Nephron (organoid): ENCODE data around the gene OBI1.
A peak's percentile ranks its signal among the peaks of the same experiment; 100 is the strongest.

Experiments used
- H3K27ac Mint-ChIP-seq, 3 experiments: 2 replicates each; pipeline ENCODE4 v1.8.0; 2020; ENCODE audit warnings: mixed read lengths in 3 of 3, mild to moderate bottlenecking in 2 of 3, moderate library complexity in 1 of 3
- H3K27me3 Mint-ChIP-seq: 2 replicates; pipeline ENCODE4 v1.8.0; 2021; ENCODE audit warnings: low read depth, mild to moderate bottlenecking, moderate library complexity, mixed read lengths
- H3K36me3 Mint-ChIP-seq: 2 replicates; pipeline ENCODE4 v1.8.0; 2020; ENCODE audit warnings: low read depth, mixed read lengths
- H3K4me1 Mint-ChIP-seq: 2 replicates; pipeline ENCODE4 v1.8.0; 2020; ENCODE audit warnings: mixed read lengths
- H3K4me3 Mint-ChIP-seq, 3 experiments: 2 replicates each; pipeline ENCODE4 v1.8.0; 2020; ENCODE audit warnings: mild to moderate bottlenecking in 3 of 3, mixed read lengths in 3 of 3, moderate library complexity in 2 of 3
- H3K9me3 Mint-ChIP-seq: 2 replicates; pipeline ENCODE4 v1.8.0; 2020; ENCODE audit warnings: mixed read lengths
- TF ChIP-seq, protein P1 (sequence below), 3 experiments: fragments of 200-600 bp; sonication (generic); IDR thresholded peaks; one replicate each; pipeline ENCODE4 v1.5.0; 2021; ENCODE audit warnings: antibody characterized with exemption in 3 of 3; ENCODE audit not compliant: unreplicated experiment in 3 of 3

Gene OBI1, protein sequence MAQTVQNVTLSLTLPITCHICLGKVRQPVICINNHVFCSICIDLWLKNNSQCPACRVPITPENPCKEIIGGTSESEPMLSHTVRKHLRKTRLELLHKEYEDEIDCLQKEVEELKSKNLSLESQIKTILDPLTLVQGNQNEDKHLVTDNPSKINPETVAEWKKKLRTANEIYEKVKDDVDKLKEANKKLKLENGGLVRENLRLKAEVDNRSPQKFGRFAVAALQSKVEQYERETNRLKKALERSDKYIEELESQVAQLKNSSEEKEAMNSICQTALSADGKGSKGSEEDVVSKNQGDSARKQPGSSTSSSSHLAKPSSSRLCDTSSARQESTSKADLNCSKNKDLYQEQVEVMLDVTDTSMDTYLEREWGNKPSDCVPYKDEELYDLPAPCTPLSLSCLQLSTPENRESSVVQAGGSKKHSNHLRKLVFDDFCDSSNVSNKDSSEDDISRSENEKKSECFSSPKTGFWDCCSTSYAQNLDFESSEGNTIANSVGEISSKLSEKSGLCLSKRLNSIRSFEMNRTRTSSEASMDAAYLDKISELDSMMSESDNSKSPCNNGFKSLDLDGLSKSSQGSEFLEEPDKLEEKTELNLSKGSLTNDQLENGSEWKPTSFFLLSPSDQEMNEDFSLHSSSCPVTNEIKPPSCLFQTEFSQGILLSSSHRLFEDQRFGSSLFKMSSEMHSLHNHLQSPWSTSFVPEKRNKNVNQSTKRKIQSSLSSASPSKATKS

DNA sequence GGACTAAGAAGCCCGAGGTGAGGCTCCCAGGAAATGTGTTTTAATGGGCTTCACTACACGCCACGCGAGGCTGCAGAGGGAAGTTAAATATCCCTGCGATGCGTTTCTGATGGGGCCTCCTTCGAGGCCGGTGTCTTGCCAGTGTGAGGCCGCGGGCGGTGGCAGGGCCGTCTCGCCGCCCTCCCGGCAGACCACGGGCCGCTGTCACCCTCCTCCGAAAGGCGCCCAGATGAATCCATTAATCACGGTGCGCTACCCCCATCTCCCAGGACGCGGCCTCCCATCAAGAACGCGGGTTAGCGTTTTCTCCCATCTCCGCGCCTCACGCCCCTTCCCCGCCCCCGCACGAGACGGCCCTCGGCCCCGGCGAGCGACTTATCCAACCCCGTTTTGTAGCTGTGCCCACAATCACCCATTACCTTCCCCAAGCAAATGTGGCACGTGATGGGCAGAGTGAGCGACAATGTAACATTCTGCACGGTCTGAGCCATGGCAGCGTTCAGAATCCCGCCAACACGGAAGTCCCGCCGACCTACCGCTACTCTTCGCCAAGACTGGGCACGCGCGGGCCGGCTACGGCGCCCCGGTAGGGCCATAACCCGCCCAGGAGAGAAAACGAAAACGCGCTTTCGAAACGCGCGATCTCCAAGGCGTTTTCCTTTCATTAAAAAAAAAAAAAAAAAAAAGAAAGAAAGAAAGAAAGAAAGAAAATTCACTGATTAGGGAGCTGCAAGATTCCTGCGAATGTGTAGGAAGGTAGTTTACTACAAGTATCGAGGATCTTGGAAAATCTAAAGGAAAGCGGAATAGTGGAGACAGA lies at the start of gene OBI1:
OBI1 (minus strand) TSS at position 526 of the 820 bp plus-strand sequence; CDS start at position 491, 35 bp downstream.
- H3K4me3 Mint-ChIP-seq = peak within 1 kb of the TSS; percentile 98 to 100 (median 100)
- TF ChIP-seq, protein P1, sequence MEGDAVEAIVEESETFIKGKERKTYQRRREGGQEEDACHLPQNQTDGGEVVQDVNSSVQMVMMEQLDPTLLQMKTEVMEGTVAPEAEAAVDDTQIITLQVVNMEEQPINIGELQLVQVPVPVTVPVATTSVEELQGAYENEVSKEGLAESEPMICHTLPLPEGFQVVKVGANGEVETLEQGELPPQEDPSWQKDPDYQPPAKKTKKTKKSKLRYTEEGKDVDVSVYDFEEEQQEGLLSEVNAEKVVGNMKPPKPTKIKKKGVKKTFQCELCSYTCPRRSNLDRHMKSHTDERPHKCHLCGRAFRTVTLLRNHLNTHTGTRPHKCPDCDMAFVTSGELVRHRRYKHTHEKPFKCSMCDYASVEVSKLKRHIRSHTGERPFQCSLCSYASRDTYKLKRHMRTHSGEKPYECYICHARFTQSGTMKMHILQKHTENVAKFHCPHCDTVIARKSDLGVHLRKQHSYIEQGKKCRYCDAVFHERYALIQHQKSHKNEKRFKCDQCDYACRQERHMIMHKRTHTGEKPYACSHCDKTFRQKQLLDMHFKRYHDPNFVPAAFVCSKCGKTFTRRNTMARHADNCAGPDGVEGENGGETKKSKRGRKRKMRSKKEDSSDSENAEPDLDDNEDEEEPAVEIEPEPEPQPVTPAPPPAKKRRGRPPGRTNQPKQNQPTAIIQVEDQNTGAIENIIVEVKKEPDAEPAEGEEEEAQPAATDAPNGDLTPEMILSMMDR (IDR thresholded peaks at IDR 0.05; ENCODE audit: unreplicated experiment in 3 of 3) = no peak
- no peaks in the 10 kb centered on the region for H3K9me3 Mint-ChIP-seq
- H3K27me3 Mint-ChIP-seq = no peaks in the 10 kb centered on the region
- peaks cover 20% of the 10 kb centered on the region for H3K4me1 Mint-ChIP-seq
- peaks cover 7% of the 10 kb centered on the region for H3K36me3 Mint-ChIP-seq
- peak within 1 kb of the TSS; percentile 95 to 98 (median 97) for H3K27ac Mint-ChIP-seq

DNA sequence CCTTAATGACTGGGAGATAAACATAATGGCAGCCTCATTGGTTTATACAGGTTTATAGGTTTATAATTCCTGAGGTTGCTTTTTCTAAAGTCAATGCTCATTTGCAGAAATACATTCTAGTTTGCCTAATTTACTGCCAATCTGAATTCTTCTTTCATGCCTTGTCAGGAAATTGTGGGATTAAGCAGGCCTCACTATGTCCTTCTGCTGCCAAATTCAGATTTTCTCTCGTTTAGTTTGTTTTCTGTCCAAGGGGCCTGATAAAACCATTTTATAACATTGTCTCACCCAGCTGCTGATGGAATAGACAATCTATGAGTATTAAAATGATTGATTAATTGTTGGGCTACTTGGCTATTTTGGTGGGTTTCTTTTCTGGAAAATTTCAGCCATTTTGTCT lies 42.4 kb upstream of the OBI1 start:
- peaks cover under 1% of the 10 kb centered on the region for H3K27me3 Mint-ChIP-seq
- no peaks in the 10 kb centered on the region for H3K4me1 Mint-ChIP-seq
- H3K4me3 Mint-ChIP-seq = no peak overlapping the region
- H3K36me3 Mint-ChIP-seq = no peaks in the 10 kb centered on the region
- no peak overlapping the region for H3K27ac Mint-ChIP-seq
- TF ChIP-seq, protein P1 (IDR thresholded peaks at IDR 0.05; ENCODE audit: unreplicated experiment in 3 of 3) = no peak
- no peaks in the 10 kb centered on the region for H3K9me3 Mint-ChIP-seq

DNA sequence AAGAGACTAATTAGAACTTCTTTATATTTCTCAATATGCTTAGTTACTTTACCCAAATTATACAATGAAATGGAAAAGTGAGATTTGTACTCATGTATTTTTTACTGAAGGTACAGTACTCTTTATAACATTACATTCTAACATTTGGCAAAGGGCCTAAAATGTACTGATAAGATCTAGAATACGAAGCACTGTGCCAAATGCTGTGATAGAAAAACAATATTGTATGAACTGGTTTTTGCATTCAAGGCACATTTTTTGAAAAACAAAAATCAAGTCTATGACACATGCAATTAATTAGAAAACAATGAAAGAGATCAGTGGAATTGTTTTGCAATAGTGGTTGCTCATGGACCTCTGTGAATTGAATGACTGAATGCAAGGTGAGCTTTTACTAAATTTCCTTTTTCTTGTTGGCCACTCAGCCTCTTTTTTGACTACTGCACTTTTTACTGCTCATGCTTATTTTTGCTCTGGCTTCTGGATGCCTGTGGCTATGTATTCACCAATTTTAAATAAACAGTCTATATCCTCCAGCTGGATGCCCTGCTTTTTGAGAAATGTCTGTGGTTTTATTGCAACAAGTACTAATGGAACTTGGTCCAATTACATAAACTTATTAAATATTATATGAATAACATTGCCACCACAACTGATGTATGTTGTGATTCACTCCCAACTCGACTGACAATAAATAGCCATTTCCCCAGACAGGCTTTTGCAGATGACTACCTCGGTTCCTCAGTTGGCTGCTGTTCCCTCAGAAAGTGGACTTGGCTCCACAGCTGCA lies 41.4 kb upstream of the OBI1 start:
- H3K9me3 Mint-ChIP-seq = no peaks in the 10 kb centered on the region
- H3K27me3 Mint-ChIP-seq = peaks cover 5% of the 10 kb centered on the region
- H3K27ac Mint-ChIP-seq = no peak overlapping the region
- H3K36me3 Mint-ChIP-seq = no peaks in the 10 kb centered on the region
- TF ChIP-seq, protein P1 (IDR thresholded peaks at IDR 0.05; ENCODE audit: unreplicated experiment in 3 of 3) = no peak
- no peak overlapping the region for H3K4me3 Mint-ChIP-seq
- H3K4me1 Mint-ChIP-seq = no peaks in the 10 kb centered on the region

DNA sequence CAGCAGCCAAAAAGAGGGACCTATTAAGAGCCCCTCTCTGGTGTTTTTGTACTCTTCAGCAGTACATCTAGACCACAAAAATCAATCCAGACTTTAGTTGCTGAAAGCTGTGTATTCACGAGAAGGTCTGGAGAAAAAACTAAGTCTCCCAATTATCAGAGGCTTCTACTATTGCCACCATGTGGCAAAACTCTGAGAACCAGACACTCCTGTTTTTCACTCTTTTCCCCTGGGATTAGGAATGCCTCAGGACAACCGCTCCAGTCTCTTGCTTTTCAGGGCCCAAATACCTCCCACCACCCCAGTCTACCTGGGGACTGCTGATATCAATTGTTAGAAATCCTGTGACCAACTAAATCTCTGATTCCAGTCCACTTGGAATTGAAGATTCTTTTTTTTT lies 30.1 kb upstream of the OBI1 start:
- H3K9me3 Mint-ChIP-seq = no peaks in the 10 kb centered on the region
- no peaks in the 10 kb centered on the region for H3K4me1 Mint-ChIP-seq
- no peak overlapping the region for H3K4me3 Mint-ChIP-seq
- no peaks in the 10 kb centered on the region for H3K36me3 Mint-ChIP-seq
- peaks cover 5% of the 10 kb centered on the region for H3K27me3 Mint-ChIP-seq
- no peak overlapping the region for H3K27ac Mint-ChIP-seq
- TF ChIP-seq, protein P1 (IDR thresholded peaks at IDR 0.05; ENCODE audit: unreplicated experiment in 3 of 3) = peak in 1 of 3 experiments; percentile 16

DNA sequence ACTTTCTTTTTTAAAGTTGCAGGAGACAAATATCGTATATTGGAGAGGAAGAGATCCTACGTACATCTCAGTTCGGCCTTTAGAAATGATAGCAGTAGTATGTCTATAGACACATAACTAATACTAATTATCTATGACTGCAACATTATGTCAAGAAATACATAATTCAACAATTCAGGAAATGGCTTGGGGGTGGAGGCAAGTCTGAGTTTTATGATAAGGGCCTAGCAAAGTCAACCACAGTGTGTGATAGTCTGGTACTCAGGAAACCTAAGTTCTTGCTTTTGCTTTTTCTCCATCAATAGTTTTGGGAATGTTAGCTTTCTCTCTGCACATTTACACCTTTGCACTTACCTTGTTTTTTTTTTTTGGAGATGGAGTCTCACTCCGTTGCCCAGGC lies 27.5 kb upstream of the OBI1 start:
- H3K27ac Mint-ChIP-seq = no peak overlapping the region
- no peaks in the 10 kb centered on the region for H3K4me1 Mint-ChIP-seq
- H3K36me3 Mint-ChIP-seq = no peaks in the 10 kb centered on the region
- H3K27me3 Mint-ChIP-seq = no peaks in the 10 kb centered on the region
- TF ChIP-seq, protein P1 (IDR thresholded peaks at IDR 0.05; ENCODE audit: unreplicated experiment in 3 of 3) = no peak
- H3K9me3 Mint-ChIP-seq = peaks cover 3% of the 10 kb centered on the region
- H3K4me3 Mint-ChIP-seq = no peak overlapping the region
